Subcutaneous abdominal adipose tissue (tissue), 5 donors: ENCODE measurements around the gene EPB42.
"Not testable (repeated sequence)": the region's sequence is repeated elsewhere in the genome, so short reads cannot be mapped to it uniquely, and the experiment has no call there.

Experiments used
- H3K27ac ChIP-seq: one replicate; pipeline ENCODE4 v1.7.0; 2013; ENCODE audit warnings: low read depth, mild to moderate bottlenecking, inconsistent platforms, low read length, moderate library complexity
- H3K27me3 ChIP-seq, 5 donors: one replicate each; pipeline ENCODE4 v1.7.0; 2013; ENCODE audit warnings: low read length in 5 of 5, inconsistent platforms in 1 of 5; ENCODE audit not compliant: control insufficient read depth in 5 of 5, insufficient read depth in 4 of 5
- H3K36me3 ChIP-seq, 5 donors: one replicate each; pipeline ENCODE4 v1.7.0; 2013; ENCODE audit warnings: low read length in 5 of 5; ENCODE audit not compliant: control insufficient read depth in 5 of 5, insufficient read depth in 5 of 5
- H3K4me1 ChIP-seq, 5 donors: one replicate each; pipeline ENCODE4 v1.7.0; 2013; ENCODE audit warnings: low read length in 5 of 5, mild to moderate bottlenecking in 3 of 5, moderate library complexity in 1 of 5; ENCODE audit not compliant: control insufficient read depth in 5 of 5, insufficient read depth in 5 of 5
- H3K4me3 ChIP-seq, 5 donors: one replicate each; pipeline ENCODE4 v1.7.0; 2013; ENCODE audit warnings: low read length in 5 of 5, low read depth in 1 of 5
- H3K9ac ChIP-seq, 5 donors: one replicate each; pipeline ENCODE4 v1.7.0; 2013; ENCODE audit warnings: low read length in 5 of 5, mild to moderate bottlenecking in 4 of 5, moderate library complexity in 3 of 5
- H3K9me3 ChIP-seq, 5 donors: one replicate each; pipeline ENCODE4 v1.7.0; 2013; ENCODE audit warnings: low read length in 5 of 5; ENCODE audit not compliant: control insufficient read depth in 5 of 5
- donor health status: healthy.
- donor health status: healthy.
- donor health status: healthy.
- donor health status: healthy.
- donor health status: healthy.

Gene EPB42

GRCh38 chr15:43175656-43176309 lies 45.0 kb downstream of the EPB42 start:
- not testable (repeated sequence) for H3K27me3 ChIP-seq, H3K27ac ChIP-seq, H3K9me3 ChIP-seq, H3K4me1 ChIP-seq, H3K9ac ChIP-seq, H3K4me3 ChIP-seq
- peaks cover 13 to 44% (median 30%) of the 10 kb centered on the region in 5 donors for H3K36me3 ChIP-seq

DNA sequence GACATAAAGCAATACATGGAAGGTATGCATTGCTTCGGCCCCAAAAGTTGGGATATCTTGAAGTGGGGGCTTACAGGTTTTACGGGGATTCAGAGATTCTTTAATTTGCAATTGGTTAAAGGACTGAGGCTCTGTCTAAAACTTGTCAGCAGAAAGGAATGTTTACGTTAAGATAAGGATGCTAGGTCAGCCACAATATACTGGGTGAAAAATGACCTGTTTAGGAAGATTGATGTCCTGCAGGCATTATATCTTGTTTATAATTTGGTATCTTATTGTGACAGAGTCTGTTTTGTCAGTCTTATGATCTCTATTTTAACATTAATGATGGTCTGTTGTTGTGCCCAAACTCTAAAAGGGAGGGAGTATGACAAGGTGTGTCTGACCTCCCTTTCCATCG lies 50.9 kb downstream of the EPB42 start:
- no peak overlapping the region for H3K4me3 ChIP-seq
- no peak overlapping the region for H3K27ac ChIP-seq
- H3K9ac ChIP-seq = no peak overlapping the region
- H3K4me1 ChIP-seq = peaks cover 0 to 8% (median 6%) of the 10 kb centered on the region in 5 donors
- no peaks in the 10 kb centered on the region for H3K9me3 ChIP-seq
- peaks cover 29 to 56% (median 34%) of the 10 kb centered on the region in 5 donors for H3K36me3 ChIP-seq
- H3K27me3 ChIP-seq = no peaks in the 10 kb centered on the region

- peak overlapping the region in 1 of 5 donors; percentile 52 for H3K9ac ChIP-seq
- H3K36me3 ChIP-seq = peaks cover 24 to 47% (median 30%) of the 10 kb centered on the region in 5 donors
- no peaks in the 10 kb centered on the region for H3K27me3 ChIP-seq
- H3K4me3 ChIP-seq = no peak overlapping the region
- H3K9me3 ChIP-seq = no peaks in the 10 kb centered on the region
- no peak overlapping the region for H3K27ac ChIP-seq
- H3K4me1 ChIP-seq = peaks cover 0 to 8% (median 6%) of the 10 kb centered on the region in 5 donors
Measured at GRCh38 chr15:43168192-43169107, 52.4 kb downstream of the EPB42 start.

GRCh38 chr15:43167261-43167660 lies 53.6 kb downstream of the EPB42 start:
- H3K9ac ChIP-seq, H3K9me3 ChIP-seq: not testable (repeated sequence)

GRCh38 chr15:43165801-43166325 lies 55.0 kb downstream of the EPB42 start:
- H3K4me1 ChIP-seq = peaks cover 0 to 8% (median 6%) of the 10 kb centered on the region in 5 donors
- H3K27me3 ChIP-seq = no peaks in the 10 kb centered on the region
- H3K9me3 ChIP-seq = no peaks in the 10 kb centered on the region
- H3K27ac ChIP-seq = no peak overlapping the region
- H3K4me3 ChIP-seq = no peak overlapping the region
- H3K36me3 ChIP-seq = peaks cover 20 to 42% (median 28%) of the 10 kb centered on the region in 5 donors
- no peak overlapping the region for H3K9ac ChIP-seq

More at GRCh38 chr15:43167261-43167660, 53.6 kb downstream of the EPB42 start:
- H3K4me3 ChIP-seq, H3K4me1 ChIP-seq, H3K27ac ChIP-seq, H3K27me3 ChIP-seq: not testable (repeated sequence)
- peaks cover 17 to 40% (median 25%) of the 10 kb centered on the region in 5 donors for H3K36me3 ChIP-seq

GRCh38 chr15:43153269-43153668 lies 67.5 kb downstream of the EPB42 start:
- Histone ChIP-seq H3K36me3 (peaks cover 27 to 54% (median 51%) of the 10 kb centered on the region in 5 donors), H3K9me3 (no peaks in the 10 kb centered on the region), H3K27me3 (no peaks in the 10 kb centered on the region), H3K4me3 (no peak overlapping the region), H3K27ac (no peak overlapping the region), H3K4me1 (no peaks in the 10 kb centered on the region), H3K9ac (no peak overlapping the region)

GRCh38 chr15:43151688-43152087 lies 69.1 kb downstream of the EPB42 start:
- H3K36me3 ChIP-seq = peaks cover 31 to 70% (median 59%) of the 10 kb centered on the region in 5 donors
- no peak overlapping the region for H3K9ac ChIP-seq
- no peaks in the 10 kb centered on the region for H3K27me3 ChIP-seq
- H3K27ac ChIP-seq = no peak overlapping the region
- H3K4me1 ChIP-seq = no peaks in the 10 kb centered on the region
- H3K4me3 ChIP-seq = no peak overlapping the region
- no peaks in the 10 kb centered on the region for H3K9me3 ChIP-seq

- Histone ChIP-seq H3K36me3 (peaks cover 26 to 66% (median 57%) of the 10 kb centered on the region in 5 donors), H3K27me3 (no peaks in the 10 kb centered on the region), H3K9me3 (no peaks in the 10 kb centered on the region), H3K9ac (no peak overlapping the region), H3K4me3 (no peak overlapping the region), H3K4me1 (no peaks in the 10 kb centered on the region), H3K27ac (no peak overlapping the region)
Measured at GRCh38 chr15:43150191-43150929, 70.5 kb downstream of the EPB42 start.
